Memory B cell (primary cell): ENCODE data around the gene DLGAP3.
A peak's percentile ranks its signal among the peaks of the same experiment; 100 is the strongest.

Source experiments
- ATAC-seq: fragments of 150-1000 bp; cut with Tn5 transposase; 2 replicates; pipeline ENCODE4 v1.10.0; 2021; ENCODE audit warnings: low read depth, mild to moderate bottlenecking, moderate library complexity
- DNase-seq, 2 donors: peaks; one replicate each; pipeline ENCODE4 v3.0.0; 2022; ENCODE audit warnings: low spot score in 2 of 2
- H3K27ac Mint-ChIP-seq: one replicate; pipeline ENCODE4 v1.8.0; 2022; ENCODE audit warnings: mild to moderate bottlenecking, moderate library complexity, mixed read lengths
- H3K27me3 Mint-ChIP-seq: one replicate; pipeline ENCODE4 v1.8.0; 2022; ENCODE audit warnings: mixed read lengths
- H3K36me3 Mint-ChIP-seq: one replicate; pipeline ENCODE4 v1.8.0; 2022; ENCODE audit warnings: mild to moderate bottlenecking, mixed read lengths
- H3K4me1 Mint-ChIP-seq: one replicate; pipeline ENCODE4 v1.8.0; 2022; ENCODE audit warnings: mixed read lengths
- H3K4me3 Mint-ChIP-seq: one replicate; pipeline ENCODE4 v1.8.0; 2022; ENCODE audit warnings: mild to moderate bottlenecking, moderate library complexity, mixed read lengths
- H3K9me3 Mint-ChIP-seq: one replicate; pipeline ENCODE4 v1.8.0; 2022; ENCODE audit warnings: mixed read lengths

The DLGAP3 gene

DNA sequence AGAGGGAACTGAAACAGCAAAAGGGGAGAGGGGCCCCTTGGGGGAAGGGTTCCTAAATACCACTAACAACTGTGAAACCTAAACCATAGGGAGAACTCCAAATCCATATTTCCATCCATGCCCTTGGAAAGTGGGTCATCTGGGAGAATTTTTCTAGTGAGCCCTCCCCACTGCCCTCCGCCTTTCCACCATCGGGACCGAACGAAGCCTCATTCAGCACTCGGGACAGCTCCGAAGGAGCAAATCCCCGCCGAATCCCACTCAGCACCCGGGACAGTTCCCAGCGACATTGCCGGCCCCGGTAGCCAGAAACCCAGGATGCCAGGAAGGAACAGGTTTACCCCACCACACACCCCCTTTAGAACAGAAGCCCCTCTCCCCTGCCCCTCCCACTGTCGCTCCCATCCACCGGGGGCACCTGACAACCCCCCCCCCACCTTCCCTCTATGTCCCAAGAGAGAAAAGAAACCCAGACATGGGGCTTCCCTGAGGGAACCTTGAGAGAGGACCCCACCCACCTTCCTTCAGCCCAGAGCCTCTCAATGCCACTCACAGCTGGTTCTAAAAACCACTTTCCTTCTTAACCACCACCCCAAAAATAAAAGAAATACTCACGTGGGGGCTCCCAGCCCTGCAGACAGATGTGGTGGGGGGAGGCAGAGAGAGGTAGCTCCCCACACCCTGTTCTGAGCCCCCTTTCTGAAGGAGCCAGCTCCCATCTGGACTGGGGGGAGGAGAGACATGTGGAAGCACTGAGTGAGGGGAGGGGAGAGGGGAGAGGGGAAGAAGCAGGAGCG lies 4.5 kb downstream of the DLGAP3 start:
- ATAC-seq, result no peak
- Mint-ChIP-seq H3K27me3 (peaks cover 19% of the 10 kb centered on the region), H3K9me3 (peaks cover 1% of the 10 kb centered on the region), H3K4me3 (no peak overlapping the region), H3K36me3 (peaks cover 2% of the 10 kb centered on the region), H3K27ac (no peak overlapping the region), H3K4me1 (peaks cover 16% of the 10 kb centered on the region)
- peak; percentile 25 to 49 for DNase-seq

DNA sequence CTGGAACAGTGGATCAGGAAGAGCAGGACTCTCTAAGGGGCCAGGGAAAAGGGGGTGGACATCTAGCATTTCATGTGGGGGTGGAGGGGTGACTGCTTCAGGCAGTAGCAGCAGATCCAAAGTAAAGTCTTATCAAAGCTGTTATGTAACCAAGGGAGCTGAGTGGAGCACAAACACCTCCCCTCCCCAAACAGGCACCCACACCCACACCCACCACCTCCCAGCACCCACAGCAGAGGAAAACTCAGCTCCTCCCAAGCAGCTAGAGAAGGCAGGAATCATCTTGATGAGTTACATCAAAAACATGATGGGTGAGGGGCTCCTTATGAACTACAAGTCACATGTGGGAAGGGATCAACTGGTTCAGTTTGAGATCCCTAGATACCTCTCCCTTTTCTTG lies 6.0 kb downstream of the DLGAP3 start:
- H3K4me3 Mint-ChIP-seq, result no peak overlapping the region

DNA sequence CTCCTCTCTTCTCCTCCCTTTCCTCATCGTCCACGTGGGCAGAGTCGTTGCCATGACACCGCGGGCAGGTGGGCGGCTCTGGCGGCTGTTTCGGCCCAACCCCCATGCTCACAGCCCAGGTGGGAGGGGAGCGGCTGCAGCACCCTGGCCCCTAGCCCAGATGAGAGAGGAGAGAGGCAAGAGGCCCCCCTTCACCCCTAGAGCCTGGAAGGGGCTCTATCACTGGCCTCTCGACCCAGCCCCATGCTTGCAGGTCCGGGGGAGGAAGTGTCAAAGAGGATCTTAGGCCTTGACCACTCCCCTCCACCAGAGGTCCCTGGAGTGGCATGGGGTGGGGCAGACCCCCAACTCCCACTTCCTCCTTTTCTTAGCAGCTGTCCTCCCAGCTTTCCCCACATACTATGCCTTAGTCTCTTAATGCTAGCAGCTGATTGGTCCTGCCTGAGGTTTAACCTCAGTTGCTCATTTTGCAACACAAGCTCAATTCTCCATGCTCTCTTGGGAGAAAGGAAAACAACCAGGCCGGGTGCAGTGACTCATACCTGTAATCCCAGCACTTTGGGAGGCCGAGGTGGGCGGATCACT lies 10.4 kb downstream of the DLGAP3 start:
- no peak overlapping the region for H3K27ac Mint-ChIP-seq
- H3K27me3 Mint-ChIP-seq, result peaks cover 7% of the 10 kb centered on the region
- peak; percentile 74 for ATAC-seq

More for the DNA sequence above, 6.0 kb downstream of the DLGAP3 start:
- H3K9me3 Mint-ChIP-seq, result peaks cover 1% of the 10 kb centered on the region
- no peak for DNase-seq
- no peak for ATAC-seq
- no peak overlapping the region for H3K27ac Mint-ChIP-seq
- peaks cover 15% of the 10 kb centered on the region for H3K27me3 Mint-ChIP-seq
- no peaks in the 10 kb centered on the region for H3K36me3 Mint-ChIP-seq
- peaks cover 18% of the 10 kb centered on the region for H3K4me1 Mint-ChIP-seq

DNA sequence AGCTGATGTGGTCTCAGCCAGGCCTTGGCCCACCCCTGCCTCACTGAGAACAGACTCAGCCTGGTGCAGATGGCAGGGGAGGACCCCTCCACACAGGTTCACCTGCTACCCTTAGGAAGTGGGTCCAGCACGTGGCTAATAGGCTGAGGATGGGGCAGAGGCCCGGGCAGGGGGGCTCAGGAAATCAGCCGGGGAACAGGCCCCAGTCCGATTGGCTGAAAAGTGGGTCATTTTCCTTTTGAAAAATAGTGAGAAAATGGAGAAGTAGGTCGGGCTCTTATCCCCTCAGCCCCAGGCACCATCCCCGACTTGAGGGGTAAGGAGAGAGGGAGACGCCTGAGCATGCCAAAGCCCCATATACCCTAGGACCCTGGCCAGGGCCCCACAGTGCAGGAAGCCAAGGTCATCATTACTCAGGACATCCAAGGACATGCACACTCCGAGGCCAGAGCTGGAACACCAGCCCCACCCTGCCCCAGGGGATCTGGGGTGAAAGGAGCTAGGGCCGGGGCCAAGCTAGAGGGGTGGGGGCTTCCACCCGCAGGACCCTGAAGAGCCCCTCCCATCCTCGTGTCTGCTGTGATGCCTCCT lies 11.0 kb downstream of the DLGAP3 start:
- Mint-ChIP-seq H3K27me3 (peaks cover 6% of the 10 kb centered on the region), H3K27ac (peak overlapping the region; percentile 52), H3K4me3 (peak overlapping the region; percentile 52)

More for the DNA sequence above, 10.4 kb downstream of the DLGAP3 start:
- Mint-ChIP-seq H3K9me3 (no peaks in the 10 kb centered on the region), H3K4me1 (peaks cover 13% of the 10 kb centered on the region), H3K36me3 (no peaks in the 10 kb centered on the region), H3K4me3 (peak overlapping the region; percentile 52)
- no peak for DNase-seq

DNA sequence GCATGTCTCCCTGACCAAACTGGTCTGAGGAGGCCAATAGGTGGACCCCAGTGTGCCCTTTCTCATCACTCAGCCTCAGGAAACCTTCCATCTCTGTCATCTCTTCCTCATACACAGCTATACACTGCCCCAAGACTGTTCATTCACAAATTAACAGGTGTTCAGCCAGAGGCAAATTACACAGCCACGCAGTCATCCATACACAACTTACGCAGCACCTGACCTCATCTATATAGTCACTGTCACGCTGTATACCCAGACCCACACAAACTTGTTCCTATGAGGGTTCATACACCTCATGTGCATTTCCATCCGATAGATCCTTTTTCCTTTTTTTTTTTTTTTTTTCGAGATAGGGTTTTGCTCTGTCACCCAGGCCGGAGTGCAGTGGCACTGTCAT lies 12.4 kb downstream of the DLGAP3 start:
- DNase-seq, result no peak
- Mint-ChIP-seq H3K9me3 (no peaks in the 10 kb centered on the region), H3K27me3 (no peaks in the 10 kb centered on the region), H3K27ac (no peak overlapping the region), H3K4me1 (peaks cover 13% of the 10 kb centered on the region), H3K4me3 (no peak overlapping the region), H3K36me3 (no peaks in the 10 kb centered on the region)
- ATAC-seq, result peak; percentile 56

More for the DNA sequence above, 11.0 kb downstream of the DLGAP3 start:
- no peaks in the 10 kb centered on the region for H3K36me3 Mint-ChIP-seq
- H3K4me1 Mint-ChIP-seq, result peaks cover 13% of the 10 kb centered on the region
- DNase-seq (no peak), ATAC-seq (no peak)
- H3K9me3 Mint-ChIP-seq, result no peaks in the 10 kb centered on the region

DNA sequence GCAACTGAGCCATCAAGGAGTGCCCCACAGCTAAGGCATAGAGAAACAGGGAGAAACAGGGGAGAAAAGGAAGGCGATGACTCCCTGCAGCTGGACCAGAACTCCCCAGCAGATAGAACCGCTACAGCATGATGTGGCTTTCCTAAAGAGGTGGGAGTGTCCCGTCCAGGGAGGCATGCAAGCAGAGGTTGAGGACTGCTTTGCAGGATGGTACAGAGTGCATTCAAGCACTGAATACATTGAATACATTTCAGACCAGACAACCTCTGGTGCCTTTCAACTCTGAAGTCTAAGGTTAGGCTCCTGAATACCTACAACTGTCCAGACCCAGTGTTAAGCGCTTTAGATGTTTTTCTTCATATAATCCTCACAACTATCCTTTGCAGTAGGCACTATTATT lies 13.3 kb downstream of the DLGAP3 start:
- H3K4me3 Mint-ChIP-seq, result no peak overlapping the region
- DNase-seq, result no peak
- no peak for ATAC-seq
- no peaks in the 10 kb centered on the region for H3K36me3 Mint-ChIP-seq
- peaks cover 13% of the 10 kb centered on the region for H3K4me1 Mint-ChIP-seq
- H3K27ac Mint-ChIP-seq, result no peak overlapping the region
- no peaks in the 10 kb centered on the region for H3K27me3 Mint-ChIP-seq
- H3K9me3 Mint-ChIP-seq, result no peaks in the 10 kb centered on the region

DNA sequence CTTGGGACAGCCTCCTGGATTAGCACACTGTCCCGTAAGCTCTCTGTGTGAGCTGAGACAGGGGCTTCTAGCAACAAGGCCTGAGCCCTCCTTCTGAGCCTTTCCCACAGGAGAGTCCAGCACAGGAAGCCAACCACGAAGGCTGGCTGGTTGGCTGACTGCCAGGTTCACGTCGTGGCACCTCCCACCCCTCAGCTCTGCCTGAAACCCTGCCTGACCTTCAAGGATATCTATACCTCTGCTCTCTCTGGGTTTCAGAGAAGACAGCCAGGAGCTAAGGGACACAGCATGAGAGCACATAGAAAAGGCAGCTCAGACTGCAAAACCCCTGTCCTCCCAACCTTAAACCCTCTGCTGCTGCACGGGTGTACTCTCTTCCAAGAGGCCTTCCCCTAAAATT lies 13.9 kb downstream of the DLGAP3 start:
- DNase-seq (no peak), ATAC-seq (no peak)
- Mint-ChIP-seq H3K36me3 (no peaks in the 10 kb centered on the region), H3K27ac (no peak overlapping the region), H3K9me3 (no peaks in the 10 kb centered on the region), H3K4me3 (no peak overlapping the region), H3K4me1 (peaks cover 13% of the 10 kb centered on the region), H3K27me3 (no peaks in the 10 kb centered on the region)

DNA sequence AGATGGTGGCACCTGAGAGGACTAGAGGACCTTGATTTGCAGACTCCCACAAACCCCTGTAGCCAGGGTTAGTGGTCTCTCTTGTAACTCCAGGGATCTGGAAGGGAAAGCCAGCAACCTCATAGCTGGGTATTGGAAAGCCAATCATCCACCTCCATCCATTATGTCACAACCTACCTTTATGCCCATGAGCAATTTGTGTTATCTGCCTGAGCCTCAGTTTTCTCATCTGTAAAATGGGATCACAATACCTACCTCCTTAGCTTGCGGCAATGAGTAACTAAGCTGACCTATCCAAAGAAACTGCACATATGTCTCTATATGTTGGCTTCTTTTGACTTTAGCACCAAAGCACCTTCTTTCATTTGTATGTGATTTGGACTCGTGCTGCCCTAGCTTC lies 14.5 kb downstream of the DLGAP3 start:
- H3K27me3 Mint-ChIP-seq, result peaks cover 1% of the 10 kb centered on the region
- H3K4me1 Mint-ChIP-seq, result peaks cover 8% of the 10 kb centered on the region
- ATAC-seq, result no peak
- H3K9me3 Mint-ChIP-seq, result no peaks in the 10 kb centered on the region
- no peak overlapping the region for H3K4me3 Mint-ChIP-seq
- H3K36me3 Mint-ChIP-seq, result no peaks in the 10 kb centered on the region
- no peak for DNase-seq
- no peak overlapping the region for H3K27ac Mint-ChIP-seq

DNA sequence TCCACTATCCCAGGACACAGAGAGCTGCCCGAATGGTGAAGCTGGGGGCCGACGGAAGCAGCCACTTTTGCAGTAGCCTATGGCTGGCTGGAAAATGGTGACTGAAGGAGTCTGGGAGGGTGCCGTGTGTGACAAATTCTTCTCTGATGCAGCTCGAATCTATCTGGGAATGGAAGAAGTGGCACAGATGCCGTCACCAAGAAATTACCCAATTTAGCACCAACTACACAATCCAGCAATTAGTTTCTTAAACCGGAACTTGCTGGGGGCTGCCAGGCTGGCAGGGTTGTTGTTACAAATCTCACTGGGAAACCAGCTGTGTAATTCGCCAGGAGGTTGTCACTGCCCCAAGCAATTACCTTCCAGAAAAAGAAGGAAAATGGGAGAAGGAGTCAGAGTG lies 18.0 kb downstream of the DLGAP3 start:
- no peaks in the 10 kb centered on the region for H3K9me3 Mint-ChIP-seq
- peaks cover 4% of the 10 kb centered on the region for H3K27me3 Mint-ChIP-seq

DNA sequence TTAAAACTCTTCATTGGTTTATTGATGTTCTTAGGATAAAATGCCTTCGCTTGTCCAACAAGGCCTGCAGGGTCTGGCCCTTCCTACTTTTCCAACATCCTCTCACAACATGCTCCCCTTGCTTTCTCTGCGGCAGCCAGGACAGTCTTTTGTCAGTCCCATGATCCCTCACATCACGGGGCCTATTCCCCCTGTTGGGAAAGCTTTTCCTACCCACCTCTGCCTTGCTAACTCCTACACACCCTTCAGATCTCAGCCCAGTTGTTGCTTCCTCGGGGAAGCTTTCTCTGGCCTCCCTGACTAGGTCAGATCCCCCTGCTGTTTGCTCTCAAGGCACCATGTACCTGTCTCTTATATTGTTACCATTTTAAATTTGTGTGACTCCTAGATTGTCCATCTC lies 19.0 kb downstream of the DLGAP3 start:
- DNase-seq (no peak), ATAC-seq (no peak)
- peaks cover 2% of the 10 kb centered on the region for H3K4me1 Mint-ChIP-seq
- peaks cover 2% of the 10 kb centered on the region for H3K36me3 Mint-ChIP-seq
- no peak overlapping the region for H3K4me3 Mint-ChIP-seq
- H3K27me3 Mint-ChIP-seq, result peaks cover 4% of the 10 kb centered on the region
- H3K9me3 Mint-ChIP-seq, result no peaks in the 10 kb centered on the region
- no peak overlapping the region for H3K27ac Mint-ChIP-seq

More for the DNA sequence above, 18.0 kb downstream of the DLGAP3 start:
- peaks cover 2% of the 10 kb centered on the region for H3K36me3 Mint-ChIP-seq
- no peak overlapping the region for H3K4me3 Mint-ChIP-seq
- DNase-seq (no peak), ATAC-seq (no peak)
- H3K4me1 Mint-ChIP-seq, result peaks cover 2% of the 10 kb centered on the region
- no peak overlapping the region for H3K27ac Mint-ChIP-seq

DNA sequence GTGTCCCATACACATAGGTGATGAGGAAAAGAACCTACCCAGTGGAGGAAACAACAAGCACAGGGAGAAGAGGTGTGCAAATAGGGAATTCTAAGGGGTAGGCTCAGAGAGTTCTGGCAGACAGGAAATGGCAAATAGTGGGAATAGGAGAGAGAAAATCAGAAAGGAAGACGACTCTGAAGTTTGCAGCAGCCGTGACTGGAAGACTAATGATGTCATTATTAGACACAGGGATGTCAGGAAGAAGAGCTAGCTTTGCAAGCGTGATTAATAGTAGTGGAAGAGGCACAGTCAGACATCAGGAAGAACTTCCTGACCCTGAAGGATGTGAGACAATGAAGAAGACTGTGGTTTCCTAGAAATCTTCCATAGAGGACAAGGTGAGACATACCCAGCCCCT lies 21.1 kb downstream of the DLGAP3 start:
- Mint-ChIP-seq H3K4me3 (no peak overlapping the region), H3K36me3 (peaks cover 2% of the 10 kb centered on the region)
- ATAC-seq, result no peak

DNA sequence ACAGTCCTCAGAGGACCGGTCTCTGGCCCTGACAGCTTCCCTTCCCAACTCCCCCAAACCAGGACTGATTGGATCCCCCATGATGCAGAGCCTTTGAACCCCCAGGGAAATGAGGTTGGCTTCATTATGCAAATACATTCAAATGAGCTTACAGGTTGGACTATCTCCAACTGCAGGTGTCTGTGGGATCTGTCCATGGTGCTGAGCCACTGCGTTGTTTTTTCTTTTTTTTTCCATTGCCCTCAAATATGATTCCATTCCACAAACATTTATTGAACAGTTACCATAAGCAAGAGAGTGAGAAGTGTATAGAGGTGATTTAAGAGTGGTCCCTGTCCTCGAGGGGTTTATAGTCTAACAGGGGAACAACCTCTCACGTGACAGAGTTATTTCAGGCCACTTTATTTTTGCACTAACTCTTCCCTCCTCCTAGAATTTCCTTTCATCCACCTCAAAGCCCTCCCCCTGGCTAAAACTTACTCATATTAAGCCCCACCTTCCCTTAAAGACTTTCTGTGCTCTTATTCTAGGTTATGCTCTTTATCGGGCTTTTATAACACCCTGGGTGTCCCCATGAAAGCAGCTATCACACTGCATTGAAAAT lies 21.9 kb downstream of the DLGAP3 start:
- ATAC-seq, result no peak
- Mint-ChIP-seq H3K4me3 (no peak overlapping the region), H3K9me3 (no peaks in the 10 kb centered on the region), H3K36me3 (peaks cover 2% of the 10 kb centered on the region), H3K4me1 (peaks cover 2% of the 10 kb centered on the region), H3K27ac (no peak overlapping the region), H3K27me3 (peaks cover 4% of the 10 kb centered on the region)
- DNase-seq, result no peak

More for the DNA sequence above, 21.1 kb downstream of the DLGAP3 start:
- H3K9me3 Mint-ChIP-seq, result no peaks in the 10 kb centered on the region
- peaks cover 4% of the 10 kb centered on the region for H3K27me3 Mint-ChIP-seq
- H3K4me1 Mint-ChIP-seq, result peaks cover 2% of the 10 kb centered on the region
- no peak overlapping the region for H3K27ac Mint-ChIP-seq
- no peak for DNase-seq

DNA sequence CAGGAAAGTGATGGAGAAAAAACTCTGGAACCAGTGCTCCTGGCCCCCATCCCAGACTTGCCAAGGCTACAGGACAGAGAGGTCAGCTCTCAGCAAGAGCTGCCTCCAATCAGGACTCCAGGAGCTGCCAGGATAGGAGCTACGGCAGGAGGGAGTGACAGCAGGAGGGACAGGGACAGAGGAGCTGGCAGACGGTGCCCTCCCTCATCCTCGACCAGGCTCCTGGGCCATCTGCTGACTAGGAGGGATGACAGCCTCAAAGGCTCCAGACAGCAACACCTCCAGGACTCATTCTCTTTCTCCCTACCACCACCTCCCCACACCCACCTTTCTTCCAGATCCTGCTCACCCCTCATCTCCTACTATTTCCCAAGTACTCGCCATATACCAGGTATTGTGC lies 22.7 kb downstream of the DLGAP3 start:
- peaks cover 2% of the 10 kb centered on the region for H3K4me1 Mint-ChIP-seq
- H3K9me3 Mint-ChIP-seq, result no peaks in the 10 kb centered on the region
- no peak for DNase-seq
- H3K27ac Mint-ChIP-seq, result no peak overlapping the region
- peaks cover 8% of the 10 kb centered on the region for H3K27me3 Mint-ChIP-seq
- no peak overlapping the region for H3K4me3 Mint-ChIP-seq
- ATAC-seq, result no peak
- H3K36me3 Mint-ChIP-seq, result peaks cover 2% of the 10 kb centered on the region

DNA sequence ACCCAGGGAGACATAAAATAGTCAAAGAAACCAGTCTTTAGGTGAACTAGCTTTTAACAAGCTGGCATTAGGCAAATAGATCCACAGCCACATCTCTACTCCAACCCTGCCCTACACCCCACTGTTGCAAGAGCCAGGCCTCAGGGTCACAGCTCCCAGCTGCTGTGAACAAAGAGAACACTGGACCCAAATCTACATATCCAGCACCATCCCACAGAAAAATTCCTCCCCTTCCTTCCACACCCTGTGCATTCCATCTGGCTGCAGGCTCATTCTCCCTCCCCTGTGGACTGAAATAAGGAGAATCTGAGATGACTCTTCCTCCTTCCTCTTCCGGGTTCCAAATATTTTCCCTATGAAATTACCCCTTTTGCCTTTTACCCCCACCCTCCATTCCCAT lies 23.2 kb downstream of the DLGAP3 start:
- H3K9me3 Mint-ChIP-seq, result no peaks in the 10 kb centered on the region
- no peak overlapping the region for H3K4me3 Mint-ChIP-seq
- H3K27me3 Mint-ChIP-seq, result peaks cover 11% of the 10 kb centered on the region
- ATAC-seq (no peak), DNase-seq (no peak)
- peaks cover 2% of the 10 kb centered on the region for H3K36me3 Mint-ChIP-seq
- H3K27ac Mint-ChIP-seq, result no peak overlapping the region
- H3K4me1 Mint-ChIP-seq, result peaks cover 2% of the 10 kb centered on the region
